ENCODE measurements around the gene ADAM8.

DNA sequence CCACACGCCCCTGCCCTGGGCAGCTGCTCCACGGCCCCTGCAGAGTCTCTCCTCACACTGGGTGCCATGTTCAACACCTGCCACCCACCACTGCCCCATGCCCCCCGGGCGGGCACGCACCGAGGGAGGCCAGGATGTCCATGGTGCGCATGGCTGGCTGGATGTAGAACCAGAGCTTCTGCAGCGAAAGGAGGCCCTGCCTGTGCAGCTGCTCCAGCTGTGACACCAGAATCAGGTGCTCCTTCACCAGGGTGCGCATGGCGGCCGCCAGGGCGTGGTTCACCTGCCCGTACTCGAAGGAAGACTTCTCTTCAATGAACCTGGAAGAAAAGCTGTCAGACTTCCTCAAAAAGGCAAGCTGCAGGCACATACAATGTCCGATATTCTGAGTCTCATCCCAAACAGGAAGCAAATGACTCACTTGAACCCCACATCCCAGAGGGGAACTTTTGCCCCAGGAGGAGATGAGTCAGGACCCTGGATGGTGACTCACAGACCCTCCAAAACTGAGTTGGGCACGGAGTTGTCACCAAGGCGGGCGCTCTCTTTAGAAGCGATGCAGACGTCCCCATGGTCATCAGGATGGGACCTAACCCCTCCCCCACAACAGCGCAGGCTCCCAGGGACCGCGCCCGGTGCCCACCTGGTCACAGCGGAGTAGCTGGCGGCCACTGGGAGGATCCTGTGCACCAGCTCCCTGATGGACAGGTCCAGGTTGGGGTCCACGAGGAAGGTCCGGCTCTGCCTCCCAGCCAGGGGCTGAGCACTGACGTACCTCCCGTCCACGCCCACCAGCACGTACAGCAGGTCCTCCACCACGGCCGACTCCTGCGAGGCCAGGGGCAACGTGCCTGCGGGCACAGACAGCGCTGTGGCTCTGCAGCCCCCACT lies 16.5 kb upstream of the ADAM8 start:
- TF ChIP-seq, protein P1, sequence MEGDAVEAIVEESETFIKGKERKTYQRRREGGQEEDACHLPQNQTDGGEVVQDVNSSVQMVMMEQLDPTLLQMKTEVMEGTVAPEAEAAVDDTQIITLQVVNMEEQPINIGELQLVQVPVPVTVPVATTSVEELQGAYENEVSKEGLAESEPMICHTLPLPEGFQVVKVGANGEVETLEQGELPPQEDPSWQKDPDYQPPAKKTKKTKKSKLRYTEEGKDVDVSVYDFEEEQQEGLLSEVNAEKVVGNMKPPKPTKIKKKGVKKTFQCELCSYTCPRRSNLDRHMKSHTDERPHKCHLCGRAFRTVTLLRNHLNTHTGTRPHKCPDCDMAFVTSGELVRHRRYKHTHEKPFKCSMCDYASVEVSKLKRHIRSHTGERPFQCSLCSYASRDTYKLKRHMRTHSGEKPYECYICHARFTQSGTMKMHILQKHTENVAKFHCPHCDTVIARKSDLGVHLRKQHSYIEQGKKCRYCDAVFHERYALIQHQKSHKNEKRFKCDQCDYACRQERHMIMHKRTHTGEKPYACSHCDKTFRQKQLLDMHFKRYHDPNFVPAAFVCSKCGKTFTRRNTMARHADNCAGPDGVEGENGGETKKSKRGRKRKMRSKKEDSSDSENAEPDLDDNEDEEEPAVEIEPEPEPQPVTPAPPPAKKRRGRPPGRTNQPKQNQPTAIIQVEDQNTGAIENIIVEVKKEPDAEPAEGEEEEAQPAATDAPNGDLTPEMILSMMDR (IDR thresholded peaks at IDR 0.05) = no peak
- no peak for TF ChIP-seq POLR2A (IDR thresholded peaks at IDR 0.05)
- TF ChIP-seq EP300 (IDR thresholded peaks at IDR 0.05) = no peak
